HepG2 (cell line): Measurements from ENCODE around the gene ZDHHC14. TPM values are rescaled to one million over a fixed set of nuclear protein-coding genes. Genes with fewer than 3 reads are reported as not detected.

ENCODE experiments used
- MYC ChIP-seq: sonication (generic); formaldehyde crosslinking; IDR thresholded peaks from 2 replicates; pipeline ENCODE4 v1.9.0; 2021; ENCODE audit warnings: missing genetic modification reagents, borderline replicate concordance
- NFIB ChIP-seq: sonication (generic); formaldehyde crosslinking; IDR thresholded peaks from 2 replicates; pipeline ENCODE4 v1.9.0; 2021; ENCODE audit warnings: missing genetic modification reagents, mild to moderate bottlenecking, borderline replicate concordance
- NR3C1 ChIP-seq: sonication (generic); formaldehyde crosslinking; IDR thresholded peaks from 2 replicates; pipeline ENCODE4 v1.4.0; 2020; ENCODE audit warnings: missing genetic modification reagents
- PHB2 ChIP-seq: fragments of 450-650 bp; IDR thresholded peaks from 2 replicates; pipeline ENCODE4 v1.6.1; 2018; ENCODE audit not compliant: partially characterized antibody
- RBFOX2 ChIP-seq: fragments of 200-400 bp; formaldehyde crosslinking; IDR thresholded peaks from 2 replicates; pipeline ENCODE4 v1.6.1; 2017; ENCODE audit warnings: low read depth, mild to moderate bottlenecking, low read length
- RBM22 ChIP-seq: fragments of 200-400 bp; formaldehyde crosslinking; optimal IDR thresholded peaks from 2 replicates; pipeline ENCODE3; 2017; ENCODE audit warnings: mild to moderate bottlenecking, low read length, moderate library complexity
- RFXAP ChIP-seq: sonication (generic); formaldehyde crosslinking; IDR thresholded peaks from 2 replicates; pipeline ENCODE4 v1.4.0; 2020; ENCODE audit warnings: missing genetic modification reagents, borderline replicate concordance
- SNAI1 ChIP-seq: sonication (generic); formaldehyde crosslinking; IDR thresholded peaks from 2 replicates; pipeline ENCODE4 v1.5.0; 2020; ENCODE audit warnings: mild to moderate bottlenecking, missing genetic modification reagents, borderline replicate concordance
- SP2 ChIP-seq: sonication (generic); formaldehyde crosslinking; IDR thresholded peaks from 2 replicates; pipeline ENCODE4 v1.5.1; 2020; ENCODE audit warnings: mild to moderate bottlenecking, missing genetic modification reagents
- TCF12 ChIP-seq, 2 experiments: fragments of 450-650 bp in 1 of 2; sonication (generic) in 1 of 2; formaldehyde crosslinking in 1 of 2; IDR thresholded peaks; 2 replicates each; pipeline versions ENCODE4 v1.6.1 to v1.8.0; 2017 to 2022; ENCODE audit warnings: antibody characterized with exemption in 1 of 2, mild to moderate bottlenecking in 1 of 2, missing genetic modification reagents in 1 of 2, moderate library complexity in 1 of 2
- XRCC5 ChIP-seq: fragments of 200-400 bp; formaldehyde crosslinking; optimal IDR thresholded peaks from 2 replicates; pipeline ENCODE3; 2017; ENCODE audit warnings: mild to moderate bottlenecking, low read length
- ZC3H13 ChIP-seq: sonication (generic); formaldehyde crosslinking; IDR thresholded peaks from 2 replicates; pipeline ENCODE4 v1.8.1; 2023; ENCODE audit warnings: mild to moderate bottlenecking, missing genetic modification reagents, moderate library complexity
- ZMYM2 ChIP-seq: sonication (generic); formaldehyde crosslinking; IDR thresholded peaks from 2 replicates; pipeline ENCODE4 v1.8.0; 2022; ENCODE audit warnings: mild to moderate bottlenecking, missing genetic modification reagents
- ZNF569 ChIP-seq: sonication (generic); formaldehyde crosslinking; IDR thresholded peaks from 2 replicates; pipeline ENCODE4 v1.5.0; 2020; ENCODE audit warnings: mild to moderate bottlenecking, missing genetic modification reagents, moderate library complexity, borderline replicate concordance
- polyA plus RNA-seq, 8 experiments: library from polyadenylated mRNA; depleted of rRNA in 3 of 8; stranded (reverse) in 7 of 8; unstranded in 1 of 8; fragments of >200 nt; fragmentation: Illumina TruSeq in 4 of 8; extraction: Trizol in 4 of 8; gene quantifications; 2 replicates each; pipeline versions ENCODE4 v1.2.1 to v1.2.3, GENCODE V29; 2011 to 2016; ENCODE audit warnings: low read depth in 4 of 8, missing spikeins in 1 of 8, mixed read lengths in 1 of 8; ENCODE audit not compliant: insufficient read depth in 1 of 8
- total RNA-seq, 5 experiments: library from RNA; depleted of rRNA; stranded (reverse); fragments of >200 nt; fragmentation: Illumina TruSeq; extraction: Trizol; gene quantifications; 2 replicates each; pipeline ENCODE4 v1.2.3, GENCODE V29; 2016; ENCODE audit warnings: low read depth in 1 of 5
- TF ChIP-seq, protein P1 (sequence below): sonication (generic); formaldehyde crosslinking; IDR thresholded peaks from 2 replicates; pipeline ENCODE4 v1.9.0; 2021; ENCODE audit warnings: missing genetic modification reagents, borderline replicate concordance
- TF ChIP-seq, protein P2 (sequence below): sonication (generic); formaldehyde crosslinking; IDR thresholded peaks from 2 replicates; pipeline ENCODE4 v1.5.1; 2020; ENCODE audit warnings: mild to moderate bottlenecking, missing genetic modification reagents, borderline replicate concordance
- TF ChIP-seq, protein P3 (sequence below): sonication (generic); formaldehyde crosslinking; IDR thresholded peaks from 2 replicates; pipeline ENCODE4 v1.4.0; 2020; ENCODE audit warnings: missing genetic modification reagents, borderline replicate concordance

ZDHHC14 gene
- total and polyA plus RNA-seq, 2 of the 13 experiments (the other 11 are each of a cell fraction or from before 2014, with no cell fraction given) = 3.7 to 9.5 TPM

DNA sequence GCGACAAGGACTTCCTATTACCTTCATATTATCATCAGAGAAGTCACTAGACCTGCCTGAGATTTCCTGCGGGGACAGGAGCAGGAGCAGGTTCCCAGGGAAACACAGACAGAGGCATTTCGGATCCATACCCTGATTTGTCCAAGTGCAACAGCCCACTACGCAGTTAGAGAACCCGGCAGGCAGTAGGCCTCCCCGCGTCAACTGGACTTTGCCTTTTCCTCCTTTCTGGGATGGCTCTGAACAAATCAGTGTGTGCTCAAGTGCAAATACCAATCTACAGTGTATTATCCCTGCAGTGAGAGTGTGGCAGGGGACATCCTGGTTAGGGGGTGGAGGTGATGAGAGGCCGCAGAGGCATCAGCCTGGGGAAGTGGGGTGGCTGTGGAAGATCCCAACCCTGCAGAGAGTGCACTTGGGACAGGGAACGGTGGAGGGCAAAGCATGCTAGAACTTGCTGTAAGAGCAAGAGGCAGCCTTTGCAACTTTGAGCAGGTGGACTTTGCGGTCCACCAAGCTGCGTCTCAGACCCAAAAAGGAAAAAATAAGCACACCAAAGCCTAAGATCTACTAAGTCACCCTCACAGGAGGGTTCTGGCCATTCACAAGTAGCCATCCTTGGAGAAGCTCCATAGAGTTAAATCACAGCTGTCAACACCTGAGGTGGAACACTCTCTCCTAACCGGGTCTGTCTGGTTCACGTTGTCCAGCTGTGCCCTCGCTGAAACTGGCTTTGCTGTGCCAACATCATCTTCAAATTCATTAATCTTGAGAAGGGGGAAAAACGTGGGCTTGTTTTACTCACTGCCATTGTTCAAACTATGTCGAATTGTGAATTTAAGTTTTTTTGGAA is 159.1 kb downstream of the ZDHHC14 start (continued):
- TF ChIP-seq RBFOX2 = peak; percentile 75
- TF ChIP-seq ZC3H13 (CRISPR knock-in tag) = peak; percentile 78
- peak; percentile 89; the same call in 1 of the 2 replicates for TF ChIP-seq RFXAP (CRISPR knock-in tag)
- no peak for TF ChIP-seq PHB2
- no peak for TF ChIP-seq ZNF569 (CRISPR knock-in tag)
- TF ChIP-seq XRCC5 = peak; percentile 89
- peak; percentile 66; the same call in 1 of the 2 replicates for TF ChIP-seq ZMYM2 (CRISPR knock-in tag)
- TF ChIP-seq TCF12 (IDR thresholded peaks at IDR 0.05) = no peak
- no peak for TF ChIP-seq TCF12 (CRISPR knock-in tag; IDR thresholded peaks at IDR 0.05)
- TF ChIP-seq, protein P1, sequence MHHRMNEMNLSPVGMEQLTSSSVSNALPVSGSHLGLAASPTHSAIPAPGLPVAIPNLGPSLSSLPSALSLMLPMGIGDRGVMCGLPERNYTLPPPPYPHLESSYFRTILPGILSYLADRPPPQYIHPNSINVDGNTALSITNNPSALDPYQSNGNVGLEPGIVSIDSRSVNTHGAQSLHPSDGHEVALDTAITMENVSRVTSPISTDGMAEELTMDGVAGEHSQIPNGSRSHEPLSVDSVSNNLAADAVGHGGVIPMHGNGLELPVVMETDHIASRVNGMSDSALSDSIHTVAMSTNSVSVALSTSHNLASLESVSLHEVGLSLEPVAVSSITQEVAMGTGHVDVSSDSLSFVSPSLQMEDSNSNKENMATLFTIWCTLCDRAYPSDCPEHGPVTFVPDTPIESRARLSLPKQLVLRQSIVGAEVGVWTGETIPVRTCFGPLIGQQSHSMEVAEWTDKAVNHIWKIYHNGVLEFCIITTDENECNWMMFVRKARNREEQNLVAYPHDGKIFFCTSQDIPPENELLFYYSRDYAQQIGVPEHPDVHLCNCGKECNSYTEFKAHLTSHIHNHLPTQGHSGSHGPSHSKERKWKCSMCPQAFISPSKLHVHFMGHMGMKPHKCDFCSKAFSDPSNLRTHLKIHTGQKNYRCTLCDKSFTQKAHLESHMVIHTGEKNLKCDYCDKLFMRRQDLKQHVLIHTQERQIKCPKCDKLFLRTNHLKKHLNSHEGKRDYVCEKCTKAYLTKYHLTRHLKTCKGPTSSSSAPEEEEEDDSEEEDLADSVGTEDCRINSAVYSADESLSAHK = no peak
- TF ChIP-seq, protein P2, sequence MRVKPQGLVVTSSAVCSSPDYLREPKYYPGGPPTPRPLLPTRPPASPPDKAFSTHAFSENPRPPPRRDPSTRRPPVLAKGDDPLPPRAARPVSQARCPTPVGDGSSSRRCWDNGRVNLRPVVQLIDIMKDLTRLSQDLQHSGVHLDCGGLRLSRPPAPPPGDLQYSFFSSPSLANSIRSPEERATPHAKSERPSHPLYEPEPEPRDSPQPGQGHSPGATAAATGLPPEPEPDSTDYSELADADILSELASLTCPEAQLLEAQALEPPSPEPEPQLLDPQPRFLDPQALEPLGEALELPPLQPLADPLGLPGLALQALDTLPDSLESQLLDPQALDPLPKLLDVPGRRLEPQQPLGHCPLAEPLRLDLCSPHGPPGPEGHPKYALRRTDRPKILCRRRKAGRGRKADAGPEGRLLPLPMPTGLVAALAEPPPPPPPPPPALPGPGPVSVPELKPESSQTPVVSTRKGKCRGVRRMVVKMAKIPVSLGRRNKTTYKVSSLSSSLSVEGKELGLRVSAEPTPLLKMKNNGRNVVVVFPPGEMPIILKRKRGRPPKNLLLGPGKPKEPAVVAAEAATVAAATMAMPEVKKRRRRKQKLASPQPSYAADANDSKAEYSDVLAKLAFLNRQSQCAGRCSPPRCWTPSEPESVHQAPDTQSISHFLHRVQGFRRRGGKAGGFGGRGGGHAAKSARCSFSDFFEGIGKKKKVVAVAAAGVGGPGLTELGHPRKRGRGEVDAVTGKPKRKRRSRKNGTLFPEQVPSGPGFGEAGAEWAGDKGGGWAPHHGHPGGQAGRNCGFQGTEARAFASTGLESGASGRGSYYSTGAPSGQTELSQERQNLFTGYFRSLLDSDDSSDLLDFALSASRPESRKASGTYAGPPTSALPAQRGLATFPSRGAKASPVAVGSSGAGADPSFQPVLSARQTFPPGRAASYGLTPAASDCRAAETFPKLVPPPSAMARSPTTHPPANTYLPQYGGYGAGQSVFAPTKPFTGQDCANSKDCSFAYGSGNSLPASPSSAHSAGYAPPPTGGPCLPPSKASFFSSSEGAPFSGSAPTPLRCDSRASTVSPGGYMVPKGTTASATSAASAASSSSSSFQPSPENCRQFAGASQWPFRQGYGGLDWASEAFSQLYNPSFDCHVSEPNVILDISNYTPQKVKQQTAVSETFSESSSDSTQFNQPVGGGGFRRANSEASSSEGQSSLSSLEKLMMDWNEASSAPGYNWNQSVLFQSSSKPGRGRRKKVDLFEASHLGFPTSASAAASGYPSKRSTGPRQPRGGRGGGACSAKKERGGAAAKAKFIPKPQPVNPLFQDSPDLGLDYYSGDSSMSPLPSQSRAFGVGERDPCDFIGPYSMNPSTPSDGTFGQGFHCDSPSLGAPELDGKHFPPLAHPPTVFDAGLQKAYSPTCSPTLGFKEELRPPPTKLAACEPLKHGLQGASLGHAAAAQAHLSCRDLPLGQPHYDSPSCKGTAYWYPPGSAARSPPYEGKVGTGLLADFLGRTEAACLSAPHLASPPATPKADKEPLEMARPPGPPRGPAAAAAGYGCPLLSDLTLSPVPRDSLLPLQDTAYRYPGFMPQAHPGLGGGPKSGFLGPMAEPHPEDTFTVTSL (CRISPR knock-in tag) = peak; percentile 89
- no peak for TF ChIP-seq NFIB (CRISPR knock-in tag)
- TF ChIP-seq RBM22 = no peak
- no peak for TF ChIP-seq SNAI1
- TF ChIP-seq SP2 (CRISPR knock-in tag) = no peak
- TF ChIP-seq, protein P3, sequence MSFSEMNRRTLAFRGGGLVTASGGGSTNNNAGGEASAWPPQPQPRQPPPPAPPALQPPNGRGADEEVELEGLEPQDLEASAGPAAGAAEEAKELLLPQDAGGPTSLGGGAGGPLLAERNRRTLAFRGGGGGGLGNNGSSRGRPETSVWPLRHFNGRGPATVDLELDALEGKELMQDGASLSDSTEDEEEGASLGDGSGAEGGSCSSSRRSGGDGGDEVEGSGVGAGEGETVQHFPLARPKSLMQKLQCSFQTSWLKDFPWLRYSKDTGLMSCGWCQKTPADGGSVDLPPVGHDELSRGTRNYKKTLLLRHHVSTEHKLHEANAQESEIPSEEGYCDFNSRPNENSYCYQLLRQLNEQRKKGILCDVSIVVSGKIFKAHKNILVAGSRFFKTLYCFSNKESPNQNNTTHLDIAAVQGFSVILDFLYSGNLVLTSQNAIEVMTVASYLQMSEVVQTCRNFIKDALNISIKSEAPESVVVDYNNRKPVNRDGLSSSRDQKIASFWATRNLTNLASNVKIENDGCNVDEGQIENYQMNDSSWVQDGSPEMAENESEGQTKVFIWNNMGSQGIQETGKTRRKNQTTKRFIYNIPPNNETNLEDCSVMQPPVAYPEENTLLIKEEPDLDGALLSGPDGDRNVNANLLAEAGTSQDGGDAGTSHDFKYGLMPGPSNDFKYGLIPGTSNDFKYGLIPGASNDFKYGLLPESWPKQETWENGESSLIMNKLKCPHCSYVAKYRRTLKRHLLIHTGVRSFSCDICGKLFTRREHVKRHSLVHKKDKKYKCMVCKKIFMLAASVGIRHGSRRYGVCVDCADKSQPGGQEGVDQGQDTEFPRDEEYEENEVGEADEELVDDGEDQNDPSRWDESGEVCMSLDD (CRISPR knock-in tag) = no peak
- TF ChIP-seq MYC (CRISPR knock-in tag) = peak; percentile 66; the same call in 1 of the 2 replicates
- TF ChIP-seq NR3C1 (CRISPR knock-in tag) = no peak
